IMR-90 (cell line): ENCODE results near the gene KIF1A. TPM values are rescaled to one million over a fixed set of nuclear protein-coding genes. Genes with fewer than 3 reads are reported as not detected.

Source experiments
- ATAC-seq: fragments of 200-7000 bp; cut with Tn5 transposase; 2 replicates; pipeline ENCODE4 v1.9.1; 2020; ENCODE audit warnings: low read depth, mild to moderate bottlenecking, moderate library complexity
- BruUV-seq: library from RNA; stranded (reverse); fragments of 400-500 nt; replicated peaks from 2 replicates; lab custom pipeline; 2021; lab: Mats Ljungman, UMichigan
- CTCF ChIA-PET: fragments of 300-600 bp; formaldehyde crosslinking; extraction: SDS; loops from one replicate; lab custom pipeline; 2021; ENCODE audit warnings: antibody characterized with exemption; lab: Yijun Ruan, JAX
- POLR2A ChIA-PET: fragments of 300-600 bp; sonication (Branson Sonifier 250); formaldehyde crosslinking; loops from one replicate; lab custom pipeline; 2022; ENCODE audit warnings: antibody characterized with exemption; ENCODE audit not compliant: unreplicated experiment; lab: Charles Lee
- DNase-seq: peaks from one replicate; pipeline ENCODE4 v3.0.0; 2013
- H2AFZ ChIP-seq: replicated peaks from 2 replicates; pipeline ENCODE3; 2013; ENCODE audit warnings: low read length, mild to moderate bottlenecking; ENCODE audit not compliant: poor library complexity
- H2AK5ac ChIP-seq: 2 replicates; pipeline ENCODE4 v1.6.1; 2013; ENCODE audit warnings: low read depth, low read length, inconsistent platforms
- H2AK9ac ChIP-seq: replicated peaks from 2 replicates; pipeline ENCODE3; 2013; ENCODE audit warnings: mild to moderate bottlenecking, low read depth, low read length, moderate library complexity; ENCODE audit not compliant: poor library complexity
- H2BK120ac ChIP-seq: 2 replicates; pipeline ENCODE4 v1.6.1; 2013; ENCODE audit warnings: low read depth, low read length, inconsistent platforms
- H2BK15ac ChIP-seq: 3 replicates; pipeline ENCODE4 v1.6.1; 2013; ENCODE audit warnings: low read depth, low read length, inconsistent platforms
- H2BK20ac ChIP-seq: 2 replicates; pipeline ENCODE4 v1.6.1; 2013; ENCODE audit warnings: low read depth, mild to moderate bottlenecking, inconsistent platforms, low read length, moderate library complexity
- H2BK5ac ChIP-seq: 2 replicates; pipeline ENCODE4 v1.6.1; 2013; ENCODE audit warnings: mild to moderate bottlenecking, low read depth, low read length, inconsistent platforms; ENCODE audit not compliant: poor library complexity, severe bottlenecking
- H3K14ac ChIP-seq: replicated peaks from 2 replicates; pipeline ENCODE4 v1.6.1; 2013; ENCODE audit warnings: low read depth, low read length, inconsistent platforms
- H3K18ac ChIP-seq: 2 replicates; pipeline ENCODE4 v1.6.1; 2013; ENCODE audit warnings: low read depth, low read length, control low read depth
- H3K23ac ChIP-seq: 2 replicates; pipeline ENCODE4 v1.6.1; 2013; ENCODE audit warnings: low read depth, low read length, inconsistent platforms
- H3K27ac ChIP-seq: 2 replicates; pipeline ENCODE4 v1.5.1; 2013; ENCODE audit warnings: mild to moderate bottlenecking, control low read depth, low read length; ENCODE audit not compliant: insufficient read depth
- H3K27me3 ChIP-seq: 2 replicates; pipeline ENCODE4 v1.6.1; 2013; ENCODE audit warnings: low read length; ENCODE audit not compliant: control insufficient read depth, insufficient read depth
- H3K36me3 ChIP-seq: 2 replicates; pipeline ENCODE4 v1.6.1; 2013; ENCODE audit warnings: low read length, mixed read lengths; ENCODE audit not compliant: control insufficient read depth, insufficient read depth
- H3K4ac ChIP-seq: 2 replicates; pipeline ENCODE4 v1.6.1; 2013; ENCODE audit warnings: low read depth, low read length, inconsistent platforms
- H3K4me1 ChIP-seq: 2 replicates; pipeline ENCODE4 v1.6.1; 2013; ENCODE audit warnings: low read length, mixed read lengths; ENCODE audit not compliant: control insufficient read depth, insufficient read depth
- H3K4me2 ChIP-seq: 2 replicates; pipeline ENCODE4 v1.6.1; 2013; ENCODE audit warnings: low read depth, mild to moderate bottlenecking, control low read depth, low read length, moderate library complexity
- H3K4me3 ChIP-seq: 2 replicates; pipeline ENCODE4 v1.5.1; 2013; ENCODE audit warnings: low read depth, mild to moderate bottlenecking, control low read depth, low read length, moderate library complexity; ENCODE audit not compliant: insufficient read depth
- H3K56ac ChIP-seq: 2 replicates; pipeline ENCODE4 v1.6.1; 2013; ENCODE audit warnings: low read length, inconsistent platforms; ENCODE audit not compliant: insufficient read depth; ENCODE audit errors: extremely low read depth
- H3K79me1 ChIP-seq, 2 experiments: 2 replicates each; pipeline ENCODE4 v1.6.1; 2013; ENCODE audit warnings: low read length in 2 of 2, inconsistent platforms in 1 of 2, low read depth in 1 of 2
- H3K9ac ChIP-seq: 2 replicates; pipeline ENCODE4 v1.6.1; 2013; ENCODE audit warnings: low read depth, low read length, control low read depth
- H3K9me1 ChIP-seq: 2 replicates; pipeline ENCODE4 v1.6.1; 2013; ENCODE audit warnings: low read length, inconsistent platforms; ENCODE audit not compliant: insufficient read depth
- H3K9me3 ChIP-seq: 2 replicates; pipeline ENCODE4 v1.6.1; 2013; ENCODE audit warnings: low read length; ENCODE audit not compliant: control insufficient read depth, insufficient read depth
- H4K20me1 ChIP-seq: 2 replicates; pipeline ENCODE4 v1.6.1; 2013; ENCODE audit warnings: low read length, inconsistent platforms; ENCODE audit not compliant: insufficient read depth
- H4K5ac ChIP-seq: 2 replicates; pipeline ENCODE4 v1.6.1; 2013; ENCODE audit warnings: mild to moderate bottlenecking, low read depth, low read length, control low read depth
- H4K8ac ChIP-seq, 2 experiments: 2 replicates each; pipeline ENCODE4 v1.6.1; 2013; ENCODE audit warnings: low read depth in 2 of 2, low read length in 2 of 2, control low read depth in 1 of 2, inconsistent platforms in 1 of 2
- H4K91ac ChIP-seq: 2 replicates; pipeline ENCODE4 v1.6.1; 2013; ENCODE audit warnings: low read depth, low read length, inconsistent platforms; ENCODE audit not compliant: insufficient read depth
- BHLHE40 ChIP-seq: fragments of 150-350 bp; IDR thresholded peaks from 2 replicates; pipeline ENCODE4 v1.6.1; 2016; ENCODE audit warnings: mild to moderate bottlenecking, low read depth, low read length
- CEBPB ChIP-seq: IDR thresholded peaks from 2 replicates; pipeline ENCODE4 v1.6.1; 2012; ENCODE audit warnings: low read depth, low read length, improper control_type of control experiment
- CHD1 ChIP-seq: IDR thresholded peaks from 2 replicates; pipeline ENCODE4 v1.6.1; 2012; ENCODE audit warnings: low read depth, low read length, improper control_type of control experiment
- FOS ChIP-seq: fragments of 150-350 bp; IDR thresholded peaks from 2 replicates; pipeline ENCODE4 v1.6.1; 2016; ENCODE audit warnings: low read depth, low read length
- MAFK ChIP-seq: IDR thresholded peaks from 2 replicates; pipeline ENCODE4 v1.6.1; 2012; ENCODE audit warnings: low read depth, low read length, improper control_type of control experiment
- MAZ ChIP-seq: IDR thresholded peaks from 2 replicates; pipeline ENCODE4 v1.6.1; 2012; ENCODE audit warnings: low read depth, mild to moderate bottlenecking, low read length, improper control_type of control experiment, moderate library complexity, borderline replicate concordance
- MXI1 ChIP-seq: IDR thresholded peaks from 2 replicates; pipeline ENCODE4 v1.6.1; 2012; ENCODE audit warnings: low read depth, mild to moderate bottlenecking, low read length, moderate library complexity, borderline replicate concordance
- NFE2L2 ChIP-seq: fragments of 150-350 bp; IDR thresholded peaks from 2 replicates; pipeline ENCODE4 v1.6.1; 2016; ENCODE audit warnings: low read depth, mild to moderate bottlenecking, low read length
- POLR2A ChIP-seq: IDR thresholded peaks from 2 replicates; pipeline ENCODE4 v1.6.1; 2012; ENCODE audit warnings: mild to moderate bottlenecking, low read depth, low read length
- RAD21 ChIP-seq: IDR thresholded peaks from 2 replicates; pipeline ENCODE4 v1.6.1; 2012; ENCODE audit warnings: low read length, improper control_type of control experiment
- RCOR1 ChIP-seq: IDR thresholded peaks from 2 replicates; pipeline ENCODE4 v1.6.1; 2012; ENCODE audit warnings: mild to moderate bottlenecking, low read length, improper control_type of control experiment; ENCODE audit not compliant: insufficient replicate concordance
- RFX5 ChIP-seq: IDR thresholded peaks from 2 replicates; pipeline ENCODE4 v1.8.0; 2012; ENCODE audit warnings: low read depth, mild to moderate bottlenecking, low read length, moderate library complexity
- SMC3 ChIP-seq: fragments of 150-350 bp; IDR thresholded peaks from 2 replicates; pipeline ENCODE4 v1.6.1; 2016; ENCODE audit warnings: low read depth, mild to moderate bottlenecking, antibody characterized with exemption, low read length, moderate library complexity
- WGBS, 2 experiments: methylation state at CpG; one replicate each; pipeline versions ENCODE4 v1.1.5 to v1.1.7; 2013; ENCODE audit warnings: missing lambda C conversion rate in 2 of 2; ENCODE audit not compliant: insufficient read length in 1 of 2; ENCODE audit errors: extremely low coverage in 2 of 2; 5-methylcytosine and 5-hydroxymethylcytosine counted together
- dilution Hi-C: fragments of 300-500 bp; cut with HindIII; formaldehyde crosslinking; loops from one replicate; pipeline ENCODE4 v1.14.3; 2018; ENCODE audit warnings: low sequenced_read_pairs; ENCODE audit not compliant: unreplicated experiment
- in situ Hi-C: fragments of 300-500 bp; cut with MboI; formaldehyde crosslinking; loops from 3 replicates; pipeline ENCODE4 v1.14.3; 2019; ENCODE audit warnings: low sequenced_read_pairs, inconsistent platforms, mixed read lengths
- intact Hi-C: fragments of 100-400 bp; cut with micrococcal nuclease; formaldehyde crosslinking; loops from 2 replicates; pipeline ENCODE4 v1.10.0; 2022
- polyA plus RNA-seq, 3 experiments: library from polyadenylated mRNA; depleted of rRNA; stranded (reverse); fragments of >200 nt; gene quantifications; 2 replicates each; pipeline ENCODE4 v1.2.3, GENCODE V29; 2012; ENCODE audit warnings: low replicate concordance in 1 of 3
- total RNA-seq: library from RNA; depleted of rRNA; stranded (reverse); fragments of >200 nt; gene quantifications from 2 replicates; pipeline ENCODE4 v1.2.3, GENCODE V29; 2012
- TF ChIP-seq, protein P1 (sequence below): conservative IDR thresholded peaks from 2 replicates; pipeline ENCODE4 v1.5.1; 2012; ENCODE audit warnings: mild to moderate bottlenecking, low read depth, low read length, improper control_type of control experiment
- TF ChIP-seq, protein P2 (sequence below): fragments of 150-350 bp; IDR thresholded peaks from 2 replicates; pipeline ENCODE4 v1.6.1; 2016; ENCODE audit warnings: low read depth, mild to moderate bottlenecking, low read length, moderate library complexity, borderline replicate concordance
- TF ChIP-seq, protein P3 (sequence below): fragments of 150-350 bp; IDR thresholded peaks from 2 replicates; pipeline ENCODE4 v1.6.1; 2017; ENCODE audit warnings: mild to moderate bottlenecking, antibody characterized with exemption, low read length, low read depth

Gene KIF1A
- total and polyA plus RNA-seq, 2 of the 4 experiments (the other 2 are of a cell fraction), result under 0.01 TPM; not detected in 1

DNA sequence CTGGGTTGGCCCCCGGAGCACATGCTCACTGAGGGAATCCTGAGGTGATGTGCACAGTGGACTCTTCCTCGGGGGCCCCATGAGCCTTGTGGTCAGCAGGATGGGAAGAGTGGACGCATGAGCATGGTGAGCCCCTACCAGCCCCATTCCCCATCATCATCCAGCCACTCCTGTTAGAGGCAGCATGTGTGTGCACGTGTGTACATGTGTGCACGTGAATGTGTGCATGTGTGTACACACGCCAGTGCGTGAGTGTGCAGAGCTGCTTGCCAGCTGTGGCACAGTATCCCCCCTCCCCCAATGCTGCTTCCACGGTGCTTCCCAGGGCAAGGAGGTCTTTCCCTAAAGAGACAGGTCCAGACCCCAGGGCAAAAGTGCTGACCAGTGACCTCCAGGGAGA is 57.8 kb downstream of the KIF1A start:
- ATAC-seq, result no peak
- Histone ChIP-seq H3K4me1 (no peaks in the 10 kb centered on the region), H2BK5ac (no peak overlapping the region), H2AFZ (no peak overlapping the region), H3K14ac (no peak overlapping the region), H2BK20ac (no peak overlapping the region), H3K36me3 (no peaks in the 10 kb centered on the region), H2BK120ac (no peak overlapping the region), H3K27ac (no peak overlapping the region), H3K18ac (no peak overlapping the region), H3K9me3 (no peaks in the 10 kb centered on the region), H2AK5ac (no peak overlapping the region), H3K56ac (no peak overlapping the region), H2AK9ac (peak overlapping the region; percentile 28), H4K20me1 (no peaks in the 10 kb centered on the region; the same call in 1 of the 2 replicates), H2BK15ac (no peak overlapping the region), H3K9ac (no peak overlapping the region), H4K8ac (no peak overlapping the region), H3K23ac (no peak overlapping the region), H4K91ac (no peak overlapping the region), H3K4ac (no peak overlapping the region), H3K4me2 (no peak overlapping the region), H4K5ac (no peak overlapping the region), H3K9me1 (no peaks in the 10 kb centered on the region), H3K4me3 (no peak overlapping the region), H3K27me3 (peaks cover 7% of the 10 kb centered on the region; the same call in 1 of the 2 replicates), H3K79me1 (no peaks in the 10 kb centered on the region)
- no CpG with 5 or more reads among the region's 8 CpGs for WGBS, 2 experiments
- intact Hi-C loops, result no loop called here
- dilution Hi-C loops, result no loop called here
- BruUV-seq, result no TSS peak
- CTCF ChIA-PET, result no interaction called here
- POLR2A ChIA-PET, result no interaction called here
- in situ Hi-C loops, result no loop called here
- no peak for DNase-seq
- TF ChIP-seq, protein P1, sequence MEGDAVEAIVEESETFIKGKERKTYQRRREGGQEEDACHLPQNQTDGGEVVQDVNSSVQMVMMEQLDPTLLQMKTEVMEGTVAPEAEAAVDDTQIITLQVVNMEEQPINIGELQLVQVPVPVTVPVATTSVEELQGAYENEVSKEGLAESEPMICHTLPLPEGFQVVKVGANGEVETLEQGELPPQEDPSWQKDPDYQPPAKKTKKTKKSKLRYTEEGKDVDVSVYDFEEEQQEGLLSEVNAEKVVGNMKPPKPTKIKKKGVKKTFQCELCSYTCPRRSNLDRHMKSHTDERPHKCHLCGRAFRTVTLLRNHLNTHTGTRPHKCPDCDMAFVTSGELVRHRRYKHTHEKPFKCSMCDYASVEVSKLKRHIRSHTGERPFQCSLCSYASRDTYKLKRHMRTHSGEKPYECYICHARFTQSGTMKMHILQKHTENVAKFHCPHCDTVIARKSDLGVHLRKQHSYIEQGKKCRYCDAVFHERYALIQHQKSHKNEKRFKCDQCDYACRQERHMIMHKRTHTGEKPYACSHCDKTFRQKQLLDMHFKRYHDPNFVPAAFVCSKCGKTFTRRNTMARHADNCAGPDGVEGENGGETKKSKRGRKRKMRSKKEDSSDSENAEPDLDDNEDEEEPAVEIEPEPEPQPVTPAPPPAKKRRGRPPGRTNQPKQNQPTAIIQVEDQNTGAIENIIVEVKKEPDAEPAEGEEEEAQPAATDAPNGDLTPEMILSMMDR, result no peak
- TF ChIP-seq MXI1 (no peak), SMC3 (no peak), RFX5 (no peak), CEBPB (no peak), MAZ (no peak), RCOR1 (no peak), NFE2L2 (no peak), MAFK (no peak), CHD1 (no peak), POLR2A (no peak), FOS (no peak), RAD21 (no peak), BHLHE40 (no peak)
- TF ChIP-seq, protein P2, sequence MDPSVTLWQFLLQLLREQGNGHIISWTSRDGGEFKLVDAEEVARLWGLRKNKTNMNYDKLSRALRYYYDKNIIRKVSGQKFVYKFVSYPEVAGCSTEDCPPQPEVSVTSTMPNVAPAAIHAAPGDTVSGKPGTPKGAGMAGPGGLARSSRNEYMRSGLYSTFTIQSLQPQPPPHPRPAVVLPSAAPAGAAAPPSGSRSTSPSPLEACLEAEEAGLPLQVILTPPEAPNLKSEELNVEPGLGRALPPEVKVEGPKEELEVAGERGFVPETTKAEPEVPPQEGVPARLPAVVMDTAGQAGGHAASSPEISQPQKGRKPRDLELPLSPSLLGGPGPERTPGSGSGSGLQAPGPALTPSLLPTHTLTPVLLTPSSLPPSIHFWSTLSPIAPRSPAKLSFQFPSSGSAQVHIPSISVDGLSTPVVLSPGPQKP, result no peak
- TF ChIP-seq, protein P3, sequence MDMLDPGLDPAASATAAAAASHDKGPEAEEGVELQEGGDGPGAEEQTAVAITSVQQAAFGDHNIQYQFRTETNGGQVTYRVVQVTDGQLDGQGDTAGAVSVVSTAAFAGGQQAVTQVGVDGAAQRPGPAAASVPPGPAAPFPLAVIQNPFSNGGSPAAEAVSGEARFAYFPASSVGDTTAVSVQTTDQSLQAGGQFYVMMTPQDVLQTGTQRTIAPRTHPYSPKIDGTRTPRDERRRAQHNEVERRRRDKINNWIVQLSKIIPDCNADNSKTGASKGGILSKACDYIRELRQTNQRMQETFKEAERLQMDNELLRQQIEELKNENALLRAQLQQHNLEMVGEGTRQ, result no peak
